ENCODE measurements around the gene PPP2R2D.

GRCh38 chr10:131911451-131911850, 10.6 kb downstream of the PPP2R2D start:
- no peak for TF ChIP-seq CTCF (conservative IDR thresholded peaks at IDR 0.05; ENCODE audit: low read length)
- TF ChIP-seq EZH2phosphoT487 (IDR thresholded peaks at IDR 0.05; ENCODE audit: borderline replicate concordance, low read depth, low read length), result no peak

All from OCI-LY7 (cell line).